HepG2 (cell line): ENCODE data around the gene PDCD2. TPM values are rescaled to one million over a fixed set of nuclear protein-coding genes. Genes with fewer than 3 reads are reported as not detected.

Experiments used
- AHR ChIP-seq: IDR thresholded peaks from 2 replicates; pipeline ENCODE4 v1.6.1; 2018; ENCODE audit warnings: missing genetic modification reagents, missing compliant biosample characterization
- DPF2 ChIP-seq: sonication (generic); formaldehyde crosslinking; IDR thresholded peaks from 2 replicates; pipeline ENCODE4 v1.4.0; 2020; ENCODE audit warnings: mild to moderate bottlenecking, low read depth, missing genetic modification reagents, borderline replicate concordance
- ELF3 ChIP-seq: IDR thresholded peaks from 2 replicates; pipeline ENCODE4 v1.6.1; 2016; ENCODE audit warnings: missing genetic modification reagents, missing compliant biosample characterization
- ESRRA ChIP-seq: sonication (generic); formaldehyde crosslinking; IDR thresholded peaks from 2 replicates; pipeline ENCODE4 v1.5.1; 2020; ENCODE audit warnings: mild to moderate bottlenecking, low read depth, missing genetic modification reagents
- EZH2 ChIP-seq: conservative IDR thresholded peaks from 2 replicates; pipeline ENCODE4 v1.6.1; 2012; ENCODE audit warnings: mild to moderate bottlenecking, low read depth, low read length, moderate library complexity
- GFI1 ChIP-seq: sonication (generic); formaldehyde crosslinking; IDR thresholded peaks from 2 replicates; pipeline ENCODE4 v1.5.0; 2020; ENCODE audit warnings: missing genetic modification reagents, mild to moderate bottlenecking, borderline replicate concordance
- HNRNPLL ChIP-seq: fragments of 200-400 bp; formaldehyde crosslinking; IDR thresholded peaks from 2 replicates; pipeline ENCODE4 v1.6.1; 2017; ENCODE audit warnings: mild to moderate bottlenecking, low read depth, low read length; ENCODE audit not compliant: poor library complexity, severe bottlenecking
- IKZF4 ChIP-seq: sonication (generic); formaldehyde crosslinking; IDR thresholded peaks from 2 replicates; pipeline ENCODE4 v1.5.1; 2020; ENCODE audit warnings: borderline replicate concordance, mild to moderate bottlenecking, low read depth, missing genetic modification reagents; ENCODE audit errors: not compliant biosample characterization
- KAT2B ChIP-seq: fragments of 150-350 bp; IDR thresholded peaks from 2 replicates; pipeline ENCODE4 v1.6.1; 2014; ENCODE audit warnings: low read depth, low read length, borderline replicate concordance
- MED13 ChIP-seq: sonication (generic); formaldehyde crosslinking; IDR thresholded peaks from 2 replicates; pipeline ENCODE4 v1.5.0; 2020; ENCODE audit warnings: missing genetic modification reagents
- MYNN ChIP-seq: sonication (generic); formaldehyde crosslinking; IDR thresholded peaks from 2 replicates; pipeline ENCODE4 v1.4.0; 2020; ENCODE audit warnings: mild to moderate bottlenecking, low read depth, missing genetic modification reagents
- NAIF1 ChIP-seq: sonication (generic); formaldehyde crosslinking; IDR thresholded peaks from 2 replicates; pipeline ENCODE4 v1.5.0; 2020; ENCODE audit warnings: mild to moderate bottlenecking, missing genetic modification reagents, borderline replicate concordance
- RFX5 ChIP-seq: IDR thresholded peaks from 2 replicates; pipeline ENCODE4 v1.6.1; 2011; ENCODE audit warnings: low read depth, low read length, improper control_type of control experiment
- SCMH1 ChIP-seq: sonication (generic); formaldehyde crosslinking; IDR thresholded peaks from 2 replicates; pipeline ENCODE4 v1.9.0; 2021; ENCODE audit warnings: missing genetic modification reagents, mild to moderate bottlenecking, borderline replicate concordance
- STAT5B ChIP-seq: sonication (generic); formaldehyde crosslinking; IDR thresholded peaks from 2 replicates; pipeline ENCODE4 v1.4.0; 2020; ENCODE audit warnings: missing genetic modification reagents
- YEATS4 ChIP-seq: sonication (generic); formaldehyde crosslinking; IDR thresholded peaks from 2 replicates; pipeline ENCODE4 v1.4.0; 2020; ENCODE audit warnings: missing genetic modification reagents, borderline replicate concordance
- ZNF143 ChIP-seq: sonication (generic); formaldehyde crosslinking; IDR thresholded peaks from 2 replicates; pipeline ENCODE4 v1.4.0; 2020; ENCODE audit warnings: missing genetic modification reagents
- ZNF432 ChIP-seq: sonication (generic); formaldehyde crosslinking; IDR thresholded peaks from 2 replicates; pipeline ENCODE4 v1.5.0; 2020; ENCODE audit warnings: missing genetic modification reagents, mild to moderate bottlenecking, borderline replicate concordance
- ZNF629 ChIP-seq: sonication (generic); formaldehyde crosslinking; conservative IDR thresholded peaks from 2 replicates; pipeline ENCODE4 v1.5.0; 2020; ENCODE audit warnings: missing genetic modification reagents
- ZSCAN5A ChIP-seq: sonication (generic); formaldehyde crosslinking; IDR thresholded peaks from 2 replicates; pipeline ENCODE4 v1.8.0; 2022; ENCODE audit warnings: mild to moderate bottlenecking, missing genetic modification reagents, borderline replicate concordance
- polyA plus RNA-seq, 8 experiments: library from polyadenylated mRNA; depleted of rRNA in 3 of 8; stranded (reverse) in 7 of 8; unstranded in 1 of 8; fragments of >200 nt; fragmentation: Illumina TruSeq in 4 of 8; extraction: Trizol in 4 of 8; gene quantifications; 2 replicates each; pipeline versions ENCODE4 v1.2.1 to v1.2.3, GENCODE V29; 2011 to 2016; ENCODE audit warnings: low read depth in 4 of 8, missing spikeins in 1 of 8, mixed read lengths in 1 of 8; ENCODE audit not compliant: insufficient read depth in 1 of 8
- total RNA-seq, 5 experiments: library from RNA; depleted of rRNA; stranded (reverse); fragments of >200 nt; fragmentation: Illumina TruSeq; extraction: Trizol; gene quantifications; 2 replicates each; pipeline ENCODE4 v1.2.3, GENCODE V29; 2016; ENCODE audit warnings: low read depth in 1 of 5
- TF ChIP-seq, protein P1 (sequence below): IDR thresholded peaks from 2 replicates; pipeline ENCODE4 v1.6.1; 2016; ENCODE audit warnings: missing compliant biosample characterization, missing genetic modification reagents, borderline replicate concordance
- TF ChIP-seq, protein P2 (sequence below): sonication (generic); formaldehyde crosslinking; IDR thresholded peaks from 2 replicates; pipeline ENCODE4 v1.4.0; 2020; ENCODE audit warnings: mild to moderate bottlenecking, missing genetic modification reagents, borderline replicate concordance

PDCD2 gene
- total and polyA plus RNA-seq, 2 of the 13 experiments (the other 11 are each of a cell fraction or from before 2014, with no cell fraction given): 83.6 to 133 TPM

DNA sequence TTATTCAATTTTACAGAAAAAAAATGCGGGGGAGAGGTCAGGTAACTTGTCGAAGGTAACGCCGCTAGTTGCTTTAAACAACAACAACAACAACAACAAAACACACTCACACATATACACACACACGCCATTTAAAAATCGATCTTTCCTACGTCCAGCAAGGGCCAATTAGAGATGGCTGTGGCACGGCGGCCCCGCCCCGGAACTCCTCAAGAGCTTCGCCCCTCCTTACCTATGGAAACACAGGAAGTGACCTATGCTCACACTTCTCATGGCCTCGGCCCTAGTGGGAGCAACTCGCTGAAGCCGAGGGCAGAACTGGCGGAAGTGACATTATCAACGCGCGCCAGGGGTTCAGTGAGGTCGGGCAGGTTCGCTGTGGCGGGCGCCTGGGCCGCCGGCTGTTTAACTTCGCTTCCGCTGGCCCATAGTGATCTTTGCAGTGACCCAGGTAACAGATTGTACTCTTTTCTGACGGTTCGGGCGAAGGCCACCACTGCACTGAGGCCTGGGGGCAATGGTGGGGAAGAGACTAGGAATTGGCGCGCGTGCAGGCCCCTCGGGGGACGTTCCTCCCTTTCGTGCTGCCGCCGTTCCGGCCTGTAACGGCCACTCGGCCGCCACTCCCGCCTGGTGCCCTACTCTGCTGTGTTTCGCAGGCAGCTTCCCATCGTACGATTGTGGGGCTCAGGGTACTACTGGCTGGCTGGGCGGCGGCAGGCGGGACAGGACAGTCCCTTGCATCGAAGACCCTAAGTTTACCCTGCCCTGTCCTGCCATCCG is 30.2 kb downstream of the PDCD2 start, which contains the start of gene TBP (continued):
- TF ChIP-seq ZNF143 (CRISPR knock-in tag): peak; percentile 75
- no peak for TF ChIP-seq SCMH1 (CRISPR knock-in tag)
- TF ChIP-seq YEATS4 (CRISPR knock-in tag): peak; percentile 93
- TF ChIP-seq AHR: peak; percentile 34; the same call in 1 of the 2 replicates
- no peak for TF ChIP-seq EZH2
- TF ChIP-seq HNRNPLL: peak; percentile 77
- no peak for TF ChIP-seq MYNN
- TF ChIP-seq ELF3 (CRISPR knock-in tag): peak; percentile 74
- no peak for TF ChIP-seq ESRRA (CRISPR knock-in tag)
- TF ChIP-seq, protein P1, sequence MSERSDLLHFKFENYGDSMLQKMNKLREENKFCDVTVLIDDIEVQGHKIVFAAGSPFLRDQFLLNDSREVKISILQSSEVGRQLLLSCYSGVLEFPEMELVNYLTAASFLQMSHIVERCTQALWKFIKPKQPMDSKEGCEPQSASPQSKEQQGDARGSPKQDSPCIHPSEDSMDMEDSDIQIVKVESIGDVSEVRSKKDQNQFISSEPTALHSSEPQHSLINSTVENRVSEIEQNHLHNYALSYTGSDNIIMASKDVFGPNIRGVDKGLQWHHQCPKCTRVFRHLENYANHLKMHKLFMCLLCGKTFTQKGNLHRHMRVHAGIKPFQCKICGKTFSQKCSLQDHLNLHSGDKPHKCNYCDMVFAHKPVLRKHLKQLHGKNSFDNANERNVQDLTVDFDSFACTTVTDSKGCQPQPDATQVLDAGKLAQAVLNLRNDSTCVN (CRISPR knock-in tag): no peak
- no peak for TF ChIP-seq STAT5B (CRISPR knock-in tag)
- TF ChIP-seq ZNF629: 0 out of 2 replicates have a peak, but pooled peaks have one; percentile 38
- TF ChIP-seq ZSCAN5A (CRISPR knock-in tag): no peak; the same call in 1 of the 2 replicates
- no peak for TF ChIP-seq DPF2 (CRISPR knock-in tag)
- peak; percentile 69 for TF ChIP-seq GFI1 (CRISPR knock-in tag)
- TF ChIP-seq IKZF4: peak; percentile 17
- peak; percentile 70; the same call in 1 of the 2 replicates for TF ChIP-seq MED13 (CRISPR knock-in tag)
- peak; percentile 84; the same call in 1 of the 2 replicates for TF ChIP-seq NAIF1
- no peak for TF ChIP-seq RFX5
- TF ChIP-seq, protein P2, sequence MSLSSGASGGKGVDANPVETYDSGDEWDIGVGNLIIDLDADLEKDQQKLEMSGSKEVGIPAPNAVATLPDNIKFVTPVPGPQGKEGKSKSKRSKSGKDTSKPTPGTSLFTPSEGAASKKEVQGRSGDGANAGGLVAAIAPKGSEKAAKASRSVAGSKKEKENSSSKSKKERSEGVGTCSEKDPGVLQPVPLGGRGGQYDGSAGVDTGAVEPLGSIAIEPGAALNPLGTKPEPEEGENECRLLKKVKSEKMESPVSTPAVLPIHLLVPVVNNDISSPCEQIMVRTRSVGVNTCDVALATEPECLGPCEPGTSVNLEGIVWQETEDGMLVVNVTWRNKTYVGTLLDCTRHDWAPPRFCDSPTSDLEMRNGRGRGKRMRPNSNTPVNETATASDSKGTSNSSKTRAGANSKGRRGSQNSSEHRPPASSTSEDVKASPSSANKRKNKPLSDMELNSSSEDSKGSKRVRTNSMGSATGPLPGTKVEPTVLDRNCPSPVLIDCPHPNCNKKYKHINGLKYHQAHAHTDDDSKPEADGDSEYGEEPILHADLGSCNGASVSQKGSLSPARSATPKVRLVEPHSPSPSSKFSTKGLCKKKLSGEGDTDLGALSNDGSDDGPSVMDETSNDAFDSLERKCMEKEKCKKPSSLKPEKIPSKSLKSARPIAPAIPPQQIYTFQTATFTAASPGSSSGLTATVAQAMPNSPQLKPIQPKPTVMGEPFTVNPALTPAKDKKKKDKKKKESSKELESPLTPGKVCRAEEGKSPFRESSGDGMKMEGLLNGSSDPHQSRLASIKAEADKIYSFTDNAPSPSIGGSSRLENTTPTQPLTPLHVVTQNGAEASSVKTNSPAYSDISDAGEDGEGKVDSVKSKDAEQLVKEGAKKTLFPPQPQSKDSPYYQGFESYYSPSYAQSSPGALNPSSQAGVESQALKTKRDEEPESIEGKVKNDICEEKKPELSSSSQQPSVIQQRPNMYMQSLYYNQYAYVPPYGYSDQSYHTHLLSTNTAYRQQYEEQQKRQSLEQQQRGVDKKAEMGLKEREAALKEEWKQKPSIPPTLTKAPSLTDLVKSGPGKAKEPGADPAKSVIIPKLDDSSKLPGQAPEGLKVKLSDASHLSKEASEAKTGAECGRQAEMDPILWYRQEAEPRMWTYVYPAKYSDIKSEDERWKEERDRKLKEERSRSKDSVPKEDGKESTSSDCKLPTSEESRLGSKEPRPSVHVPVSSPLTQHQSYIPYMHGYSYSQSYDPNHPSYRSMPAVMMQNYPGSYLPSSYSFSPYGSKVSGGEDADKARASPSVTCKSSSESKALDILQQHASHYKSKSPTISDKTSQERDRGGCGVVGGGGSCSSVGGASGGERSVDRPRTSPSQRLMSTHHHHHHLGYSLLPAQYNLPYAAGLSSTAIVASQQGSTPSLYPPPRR (CRISPR knock-in tag): peak; percentile 38; the same call in 1 of the 2 replicates
- no peak for TF ChIP-seq ZNF432 (CRISPR knock-in tag)
- TF ChIP-seq KAT2B: peak; percentile 74; the same call in 1 of the 2 replicates
